Upper lobe of left lung (tissue), 4 donors: ENCODE data around the gene PPP1CA.

Experiments used
- POLR2A ChIP-seq, 4 donors: fragments of 450-650 bp; IDR thresholded peaks; one replicate each; pipeline ENCODE4 v1.5.1; 2016 to 2017; ENCODE audit warnings: antibody characterized with exemption in 4 of 4, mild to moderate bottlenecking in 2 of 4
- POLR2AphosphoS5 ChIP-seq, 2 donors: sonication (generic); formaldehyde crosslinking; IDR thresholded peaks; one replicate each; pipeline ENCODE4 v1.5.1; 2017; ENCODE audit warnings: antibody characterized with exemption in 2 of 2
- TF ChIP-seq, protein P1 (sequence below), 6 experiments: fragments of 450-650 bp in 4 of 6; fragments of 200-600 bp in 2 of 6; sonication (generic) in 2 of 6; IDR thresholded peaks; one replicate each; pipeline ENCODE4 v1.5.1; 2016 to 2019; ENCODE audit warnings: antibody characterized with exemption in 6 of 6

- no peak for TF ChIP-seq POLR2AphosphoS5 (IDR thresholded peaks at IDR 0.05)
- TF ChIP-seq, protein P1, sequence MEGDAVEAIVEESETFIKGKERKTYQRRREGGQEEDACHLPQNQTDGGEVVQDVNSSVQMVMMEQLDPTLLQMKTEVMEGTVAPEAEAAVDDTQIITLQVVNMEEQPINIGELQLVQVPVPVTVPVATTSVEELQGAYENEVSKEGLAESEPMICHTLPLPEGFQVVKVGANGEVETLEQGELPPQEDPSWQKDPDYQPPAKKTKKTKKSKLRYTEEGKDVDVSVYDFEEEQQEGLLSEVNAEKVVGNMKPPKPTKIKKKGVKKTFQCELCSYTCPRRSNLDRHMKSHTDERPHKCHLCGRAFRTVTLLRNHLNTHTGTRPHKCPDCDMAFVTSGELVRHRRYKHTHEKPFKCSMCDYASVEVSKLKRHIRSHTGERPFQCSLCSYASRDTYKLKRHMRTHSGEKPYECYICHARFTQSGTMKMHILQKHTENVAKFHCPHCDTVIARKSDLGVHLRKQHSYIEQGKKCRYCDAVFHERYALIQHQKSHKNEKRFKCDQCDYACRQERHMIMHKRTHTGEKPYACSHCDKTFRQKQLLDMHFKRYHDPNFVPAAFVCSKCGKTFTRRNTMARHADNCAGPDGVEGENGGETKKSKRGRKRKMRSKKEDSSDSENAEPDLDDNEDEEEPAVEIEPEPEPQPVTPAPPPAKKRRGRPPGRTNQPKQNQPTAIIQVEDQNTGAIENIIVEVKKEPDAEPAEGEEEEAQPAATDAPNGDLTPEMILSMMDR (IDR thresholded peaks at IDR 0.05), result no peak
- no peak for TF ChIP-seq POLR2A (IDR thresholded peaks at IDR 0.05)
Measured at GRCh38 chr11:67411785-67412152, 10.1 kb upstream of the PPP1CA start.
